ENCODE data around the gene SOX15. TPM values are rescaled to one million over a fixed set of nuclear protein-coding genes. Genes with fewer than 3 reads are reported as not detected.
A peak's percentile ranks its signal among the peaks of the same experiment; 100 is the strongest.

SOX15 gene
- total and polyA plus RNA-seq, 4 donors = 1.2 to 17.2 (median 11.0) TPM

- WGBS (ENCODE audit: insufficient coverage) = 69% methylated on average over 11 of the region's 16 CpGs
- H3K4me1 ChIP-seq (ENCODE audit: control insufficient read depth, insufficient read depth, low read length) = peaks cover 63% of the 10 kb centered on the region
- H3K9me3 ChIP-seq (ENCODE audit: control insufficient read depth, insufficient read depth, low read length) = no peaks in the 10 kb centered on the region
- peak within 1 kb of the TSS; percentile 96 for H3K27ac ChIP-seq (ENCODE audit: low read depth, low read length)
- peaks cover 22% of the 10 kb centered on the region for H3K36me3 ChIP-seq (ENCODE audit: control insufficient read depth, insufficient read depth, low read length)
- peak within 1 kb of the TSS; percentile 4 for H3K4me3 ChIP-seq (ENCODE audit: low read depth, low read length)
- H3K27me3 ChIP-seq (ENCODE audit: control insufficient read depth, insufficient read depth, low read length) = no peaks in the 10 kb centered on the region
- no peak for DNase-seq (ENCODE audit: low read depth in 4 of 6, low spot score in 6 of 6)
These were observed 31.2 kb downstream of the SOX15 start, which contains the start of gene TNFSF13 for GRCh38 chr17:7558544-7559319. TSS of gene TNFSF13 (plus strand) at chr17:7558750. CDS start at chr17:7559040, 290 bp downstream.

GRCh38 chr17:7557775-7558543 is 31.9 kb downstream of the SOX15 start:
- Histone ChIP-seq H3K4me1 (ENCODE audit: control insufficient read depth, insufficient read depth, low read length) (peaks cover 56% of the 10 kb centered on the region), H3K27ac (ENCODE audit: low read depth, low read length) (peak overlapping the region; percentile 96), H3K4me3 (ENCODE audit: low read depth, low read length) (peak overlapping the region; percentile 4), H3K36me3 (ENCODE audit: control insufficient read depth, insufficient read depth, low read length) (peaks cover 14% of the 10 kb centered on the region), H3K9me3 (ENCODE audit: control insufficient read depth, insufficient read depth, low read length) (no peaks in the 10 kb centered on the region), H3K27me3 (ENCODE audit: control insufficient read depth, insufficient read depth, low read length) (no peaks in the 10 kb centered on the region)
- peak in 2 of 6 donors; percentile 20 to 85 for DNase-seq (ENCODE audit: low read depth in 4 of 6, low spot score in 6 of 6)
- 27% methylated on average over 21 of the region's 21 CpGs for WGBS (ENCODE audit: insufficient coverage)

- Histone ChIP-seq H3K4me1 (ENCODE audit: control insufficient read depth, insufficient read depth, low read length) (peaks cover 49% of the 10 kb centered on the region), H3K9me3 (ENCODE audit: control insufficient read depth, insufficient read depth, low read length) (no peaks in the 10 kb centered on the region), H3K36me3 (ENCODE audit: control insufficient read depth, insufficient read depth, low read length) (peaks cover 13% of the 10 kb centered on the region), H3K27ac (ENCODE audit: low read depth, low read length) (peak overlapping the region; percentile 96), H3K4me3 (ENCODE audit: low read depth, low read length) (no peak overlapping the region), H3K27me3 (ENCODE audit: control insufficient read depth, insufficient read depth, low read length) (no peaks in the 10 kb centered on the region)
- 56% methylated on average over 18 of the region's 19 CpGs for WGBS (ENCODE audit: insufficient coverage)
- no peak for DNase-seq (ENCODE audit: low read depth in 4 of 6, low spot score in 6 of 6)
These were observed 32.6 kb downstream of the SOX15 start for GRCh38 chr17:7557147-7557764.

GRCh38 chr17:7556627-7557026 is 33.3 kb downstream of the SOX15 start:
- Histone ChIP-seq H3K4me3 (ENCODE audit: low read depth, low read length) (no peak overlapping the region), H3K27ac (ENCODE audit: low read depth, low read length) (peak overlapping the region; percentile 96), H3K27me3 (ENCODE audit: control insufficient read depth, insufficient read depth, low read length) (no peaks in the 10 kb centered on the region), H3K9me3 (ENCODE audit: control insufficient read depth, insufficient read depth, low read length) (no peaks in the 10 kb centered on the region), H3K36me3 (ENCODE audit: control insufficient read depth, insufficient read depth, low read length) (peaks cover 13% of the 10 kb centered on the region), H3K4me1 (ENCODE audit: control insufficient read depth, insufficient read depth, low read length) (peaks cover 47% of the 10 kb centered on the region)
- no peak for DNase-seq (ENCODE audit: low read depth in 4 of 6, low spot score in 6 of 6)
- 89% methylated on average over 11 of the region's 12 CpGs for WGBS (ENCODE audit: insufficient coverage)

GRCh38 chr17:7555320-7555948 is 34.5 kb downstream of the SOX15 start:
- no peak for DNase-seq (ENCODE audit: low read depth in 4 of 6, low spot score in 6 of 6)
- no peaks in the 10 kb centered on the region for H3K9me3 ChIP-seq (ENCODE audit: control insufficient read depth, insufficient read depth, low read length)
- peaks cover 36% of the 10 kb centered on the region for H3K4me1 ChIP-seq (ENCODE audit: control insufficient read depth, insufficient read depth, low read length)
- H3K27ac ChIP-seq (ENCODE audit: low read depth, low read length) = no peak overlapping the region
- H3K36me3 ChIP-seq (ENCODE audit: control insufficient read depth, insufficient read depth, low read length) = peaks cover 18% of the 10 kb centered on the region
- H3K27me3 ChIP-seq (ENCODE audit: control insufficient read depth, insufficient read depth, low read length) = no peaks in the 10 kb centered on the region
- no peak overlapping the region for H3K4me3 ChIP-seq (ENCODE audit: low read depth, low read length)
- WGBS (ENCODE audit: insufficient coverage) = 53% methylated on average over 10 of the region's 10 CpGs

- no peak overlapping the region for H3K4me3 ChIP-seq (ENCODE audit: low read depth, low read length)
- peaks cover 1% of the 10 kb centered on the region for H3K27me3 ChIP-seq (ENCODE audit: control insufficient read depth, insufficient read depth, low read length)
- WGBS (ENCODE audit: insufficient coverage) = no CpG with 5 or more reads among the region's 1 CpG
- DNase-seq (ENCODE audit: low read depth in 4 of 6, low spot score in 6 of 6) = no peak
- peaks cover 18% of the 10 kb centered on the region for H3K36me3 ChIP-seq (ENCODE audit: control insufficient read depth, insufficient read depth, low read length)
- peaks cover 28% of the 10 kb centered on the region for H3K4me1 ChIP-seq (ENCODE audit: control insufficient read depth, insufficient read depth, low read length)
- no peaks in the 10 kb centered on the region for H3K9me3 ChIP-seq (ENCODE audit: control insufficient read depth, insufficient read depth, low read length)
- no peak overlapping the region for H3K27ac ChIP-seq (ENCODE audit: low read depth, low read length)
These were observed 36.5 kb downstream of the SOX15 start for GRCh38 chr17:7553356-7553755.

- no peaks in the 10 kb centered on the region for H3K9me3 ChIP-seq (ENCODE audit: control insufficient read depth, insufficient read depth, low read length)
- H3K27me3 ChIP-seq (ENCODE audit: control insufficient read depth, insufficient read depth, low read length) = peaks cover 2% of the 10 kb centered on the region
- 88% methylated on average over 6 of the region's 6 CpGs for WGBS (ENCODE audit: insufficient coverage)
- no peak for DNase-seq (ENCODE audit: low read depth in 4 of 6, low spot score in 6 of 6)
- no peak overlapping the region for H3K4me3 ChIP-seq (ENCODE audit: low read depth, low read length)
- H3K27ac ChIP-seq (ENCODE audit: low read depth, low read length) = no peak overlapping the region
- peaks cover 15% of the 10 kb centered on the region for H3K36me3 ChIP-seq (ENCODE audit: control insufficient read depth, insufficient read depth, low read length)
- H3K4me1 ChIP-seq (ENCODE audit: control insufficient read depth, insufficient read depth, low read length) = peaks cover 24% of the 10 kb centered on the region
These were observed 37.3 kb downstream of the SOX15 start for GRCh38 chr17:7552621-7553051.

GRCh38 chr17:7551396-7551795 is 38.5 kb downstream of the SOX15 start:
- 83% methylated on average over 1 of the region's 4 CpGs for WGBS (ENCODE audit: insufficient coverage)
- peaks cover 7% of the 10 kb centered on the region for H3K36me3 ChIP-seq (ENCODE audit: control insufficient read depth, insufficient read depth, low read length)
- no peak overlapping the region for H3K27ac ChIP-seq (ENCODE audit: low read depth, low read length)
- no peaks in the 10 kb centered on the region for H3K9me3 ChIP-seq (ENCODE audit: control insufficient read depth, insufficient read depth, low read length)
- no peak overlapping the region for H3K4me3 ChIP-seq (ENCODE audit: low read depth, low read length)
- H3K27me3 ChIP-seq (ENCODE audit: control insufficient read depth, insufficient read depth, low read length) = peaks cover 2% of the 10 kb centered on the region
- no peak for DNase-seq (ENCODE audit: low read depth in 4 of 6, low spot score in 6 of 6)
- H3K4me1 ChIP-seq (ENCODE audit: control insufficient read depth, insufficient read depth, low read length) = peaks cover 15% of the 10 kb centered on the region

GRCh38 chr17:7550344-7550743 is 39.5 kb downstream of the SOX15 start:
- 74% methylated on average over 5 of the region's 6 CpGs for WGBS (ENCODE audit: insufficient coverage)
- DNase-seq (ENCODE audit: low read depth in 4 of 6, low spot score in 6 of 6) = no peak
- Histone ChIP-seq H3K27me3 (ENCODE audit: control insufficient read depth, insufficient read depth, low read length) (peaks cover 2% of the 10 kb centered on the region), H3K4me1 (ENCODE audit: control insufficient read depth, insufficient read depth, low read length) (peaks cover 15% of the 10 kb centered on the region), H3K4me3 (ENCODE audit: low read depth, low read length) (no peak overlapping the region), H3K36me3 (ENCODE audit: control insufficient read depth, insufficient read depth, low read length) (peaks cover 7% of the 10 kb centered on the region), H3K9me3 (ENCODE audit: control insufficient read depth, insufficient read depth, low read length) (no peaks in the 10 kb centered on the region), H3K27ac (ENCODE audit: low read depth, low read length) (no peak overlapping the region)
